Activated CD4-positive, alpha-beta T cell treated with anti-CD3 and anti-CD28 coated beads, Interleukin-10, Interleukin-2, amounts not matched to agents 100 ng/mL and 50 ng/mL, durations not matched to agents 16 hours and 8 hours (primary cell): ENCODE data around the gene TEX30.
"Not testable (repeated sequence)": the region's sequence is repeated elsewhere in the genome, so short reads cannot be mapped to it uniquely, and the experiment has no call there.

Experiments used
- DNase-seq: peaks from one replicate; pipeline ENCODE4 v3.0.0-alpha.2; 2020

Gene TEX30

GRCh38 chr13:102773441-102774213 is at the start of gene TEX30:
TSS of gene TEX30 (minus strand) at chr13:102773786. CDS start at chr13:102770026, 3,760 bp downstream.
- DNase-seq: peak; percentile 93

DNA sequence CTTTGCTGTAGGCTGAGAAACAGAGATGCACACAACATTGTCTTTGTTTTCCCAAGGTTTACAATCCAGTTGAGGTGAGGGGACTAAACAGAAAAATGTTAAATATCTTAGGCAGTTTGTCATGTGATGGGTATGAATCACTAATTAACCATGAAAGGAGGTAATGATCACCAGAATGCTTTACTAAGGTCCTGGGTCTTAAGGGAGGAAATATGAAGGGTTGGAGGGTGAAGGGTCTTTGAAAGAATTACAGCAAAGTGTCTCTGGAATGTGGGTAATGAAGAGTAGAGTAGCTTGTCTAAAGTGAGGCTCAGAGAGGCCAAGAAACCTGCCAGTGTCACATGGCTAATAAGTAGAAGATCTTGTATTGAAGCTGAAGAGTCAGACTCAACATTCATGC is 44.3 kb upstream of the TEX30 start:
- no peak for DNase-seq

DNA sequence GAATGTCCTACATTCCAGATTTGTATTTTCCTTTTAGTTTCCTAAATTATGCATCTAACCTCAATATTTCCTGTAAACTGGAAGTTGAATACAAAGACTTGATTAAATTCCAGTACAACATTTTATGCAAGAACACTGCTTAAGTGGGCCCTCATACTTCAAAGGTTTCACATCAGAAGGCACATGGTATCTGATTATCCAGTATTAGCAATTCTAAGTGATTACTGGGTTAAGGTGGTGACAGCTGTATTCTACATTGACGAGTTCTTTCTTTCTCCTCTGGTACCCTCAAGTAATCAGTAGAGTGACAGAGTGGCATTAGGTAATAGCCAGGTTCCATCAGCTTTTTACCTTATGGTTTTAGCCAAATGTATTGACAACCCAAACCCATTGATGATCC is 43.7 kb upstream of the TEX30 start:
- no peak for DNase-seq

- DNase-seq: no peak
These were observed 43.1 kb upstream of the TEX30 start for GRCh38 chr13:102816708-102817107.

DNA sequence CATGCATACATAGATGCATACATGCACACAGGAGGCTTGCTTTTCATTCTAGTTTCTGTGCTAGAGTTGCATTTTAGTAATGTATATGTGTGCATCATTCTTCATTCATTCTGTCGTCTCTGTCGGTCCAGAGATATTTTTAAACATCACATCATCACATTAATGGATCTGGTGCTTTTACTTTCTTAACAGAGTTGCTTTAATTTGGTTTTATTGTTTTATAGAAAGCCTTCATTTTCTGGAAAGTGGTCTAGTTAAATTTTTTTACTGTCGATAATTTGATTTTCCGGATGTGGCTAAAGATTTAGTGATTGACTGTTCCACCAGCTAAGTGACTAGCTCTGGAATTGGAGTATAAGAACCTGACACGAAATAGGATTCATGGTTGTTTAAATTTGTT is 42.2 kb upstream of the TEX30 start:
- no peak for DNase-seq

DNA sequence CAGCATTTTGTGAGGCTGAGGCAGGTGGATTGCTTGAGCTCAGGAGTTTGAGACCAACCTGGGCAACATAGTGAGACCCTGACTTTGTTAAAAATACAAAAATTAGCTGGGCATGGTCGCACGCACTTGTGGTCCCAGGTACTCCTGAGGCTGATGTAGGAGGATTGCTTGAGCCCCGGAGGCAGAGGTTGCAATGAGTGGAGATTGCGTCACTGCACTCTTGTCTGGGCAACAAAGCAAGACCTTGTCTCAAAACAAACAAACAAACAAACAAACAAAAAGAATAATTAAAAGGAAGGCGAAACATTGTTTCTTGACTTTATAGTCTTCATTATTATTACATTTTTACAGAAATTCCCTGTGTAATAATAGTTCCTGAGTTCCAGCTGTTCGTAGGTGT is 41.2 kb upstream of the TEX30 start:
- no peak for DNase-seq

GRCh38 chr13:102814025-102814607 is 40.5 kb upstream of the TEX30 start:
- DNase-seq: peak; percentile 15

GRCh38 chr13:102812611-102813287 is 39.2 kb upstream of the TEX30 start:
- DNase-seq: no peak

- no peak for DNase-seq
These were observed 34.1 kb upstream of the TEX30 start for GRCh38 chr13:102807699-102808098.

DNA sequence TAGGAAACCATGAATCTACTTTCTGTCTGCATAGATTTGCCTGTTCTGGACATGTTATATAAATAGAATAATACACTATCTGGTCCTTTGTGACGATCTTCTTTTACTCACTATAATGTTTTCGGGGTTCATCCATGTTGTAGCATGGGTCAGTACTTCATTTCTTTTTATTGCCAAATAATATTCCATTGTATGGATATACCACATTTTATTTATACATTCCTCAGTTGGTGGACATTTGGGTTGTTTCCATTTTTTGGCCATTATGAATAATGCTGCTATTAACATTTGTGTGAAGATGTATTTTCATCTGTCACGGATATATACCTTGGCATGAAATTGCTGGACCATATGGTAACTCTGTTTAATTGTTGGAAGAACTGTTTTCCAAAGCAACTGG is 32.1 kb upstream of the TEX30 start:
- no peak for DNase-seq

DNA sequence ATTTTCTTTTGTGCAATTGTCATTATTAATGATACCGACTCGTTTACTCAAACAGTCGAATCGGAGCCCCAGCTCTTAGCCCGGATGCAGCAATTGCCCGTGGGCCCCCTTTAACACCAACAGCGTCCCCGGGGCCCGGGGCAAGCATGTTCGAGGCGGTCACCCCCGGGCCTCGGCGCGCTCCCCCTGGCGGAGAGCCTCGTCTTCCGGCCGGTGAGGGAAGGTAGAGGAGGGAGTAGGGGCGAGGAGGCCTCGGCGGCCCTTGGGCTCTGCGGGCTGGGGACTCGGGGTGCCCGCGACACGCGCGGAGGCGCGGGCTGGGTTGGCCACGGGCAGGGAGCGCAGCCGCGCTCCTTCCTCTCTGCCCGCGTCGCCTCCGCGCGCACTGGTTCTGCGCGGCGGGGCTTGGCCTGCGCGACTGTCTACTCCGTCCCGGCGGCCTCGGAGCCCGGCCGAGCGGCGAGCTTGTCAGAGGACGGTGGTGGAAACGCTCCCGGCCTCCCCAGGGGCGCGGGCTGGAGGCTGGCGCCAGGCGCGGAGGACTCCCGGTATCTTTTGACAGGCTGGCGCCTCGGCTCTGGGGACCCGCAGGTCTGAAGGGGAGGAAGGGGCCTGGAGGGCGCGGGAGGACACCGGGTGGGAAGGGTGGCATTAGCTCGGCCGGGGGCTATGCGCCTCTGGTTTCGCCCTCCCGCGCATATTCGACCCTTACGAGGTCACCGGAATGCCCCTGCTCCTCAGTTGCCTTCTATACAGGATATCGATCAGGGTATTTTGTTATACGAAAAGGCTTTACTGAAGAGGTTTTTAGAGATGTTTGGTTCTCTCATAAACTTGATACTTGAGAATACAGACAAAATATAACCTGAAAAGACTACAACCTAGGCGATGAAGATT is 26.8 kb upstream of the TEX30 start:
- DNase-seq: peak; percentile 91

GRCh38 chr13:102799426-102800144 is 26.0 kb upstream of the TEX30 start:
- DNase-seq: peak; percentile 4

- peak; percentile 96 for DNase-seq
These were observed 25.2 kb upstream of the TEX30 start, which contains the start of the genes BIVM and POGLUT2 for GRCh38 chr13:102798581-102799425. TSS of gene BIVM (plus strand) at chr13:102799119. CDS start at chr13:102807268, 8,149 bp downstream. TSS of gene POGLUT2 (minus strand) at chr13:102798976. CDS start at chr13:102798670, 306 bp downstream.

- DNase-seq: no peak
These were observed 20.2 kb upstream of the TEX30 start for GRCh38 chr13:102793611-102794355.

DNA sequence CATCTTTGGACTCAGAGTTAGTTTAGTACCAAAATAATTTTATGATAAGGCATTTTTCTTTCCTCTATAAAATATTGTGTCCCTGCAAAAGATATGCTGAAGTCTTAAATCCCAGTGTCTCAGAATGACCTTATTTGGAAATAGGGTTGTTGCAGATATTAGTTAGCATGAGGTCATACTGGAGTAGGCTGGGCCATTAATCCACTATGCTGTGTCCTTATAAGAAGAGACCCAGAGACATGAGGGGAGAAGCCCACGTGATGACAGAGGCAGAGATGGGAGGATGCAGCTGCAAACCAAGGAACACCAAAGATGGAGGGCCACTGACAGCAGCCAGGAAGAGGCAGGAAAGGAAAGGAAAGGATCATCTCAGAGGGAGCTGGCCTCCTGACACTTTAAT is 18.8 kb upstream of the TEX30 start:
- no peak for DNase-seq

GRCh38 chr13:102788683-102789082 is 15.1 kb upstream of the TEX30 start:
- no peak for DNase-seq

GRCh38 chr13:102784483-102784882 is 10.9 kb upstream of the TEX30 start:
- no peak for DNase-seq

GRCh38 chr13:102781591-102781990 is 8.0 kb upstream of the TEX30 start:
- no peak for DNase-seq

GRCh38 chr13:102780656-102781055 is 7.1 kb upstream of the TEX30 start:
- DNase-seq: not testable (repeated sequence)

GRCh38 chr13:102779436-102780159 is 6.0 kb upstream of the TEX30 start:
- peak; percentile 55 for DNase-seq
